GM19240 (cell line): Measurements from ENCODE around the gene IQCH.

Experiments used
- DNase-seq: peaks from one replicate; pipeline ENCODE4 v3.0.0; 2011; ENCODE audit warnings: low spot score; ENCODE audit not compliant: insufficient read length

IQCH gene

DNA sequence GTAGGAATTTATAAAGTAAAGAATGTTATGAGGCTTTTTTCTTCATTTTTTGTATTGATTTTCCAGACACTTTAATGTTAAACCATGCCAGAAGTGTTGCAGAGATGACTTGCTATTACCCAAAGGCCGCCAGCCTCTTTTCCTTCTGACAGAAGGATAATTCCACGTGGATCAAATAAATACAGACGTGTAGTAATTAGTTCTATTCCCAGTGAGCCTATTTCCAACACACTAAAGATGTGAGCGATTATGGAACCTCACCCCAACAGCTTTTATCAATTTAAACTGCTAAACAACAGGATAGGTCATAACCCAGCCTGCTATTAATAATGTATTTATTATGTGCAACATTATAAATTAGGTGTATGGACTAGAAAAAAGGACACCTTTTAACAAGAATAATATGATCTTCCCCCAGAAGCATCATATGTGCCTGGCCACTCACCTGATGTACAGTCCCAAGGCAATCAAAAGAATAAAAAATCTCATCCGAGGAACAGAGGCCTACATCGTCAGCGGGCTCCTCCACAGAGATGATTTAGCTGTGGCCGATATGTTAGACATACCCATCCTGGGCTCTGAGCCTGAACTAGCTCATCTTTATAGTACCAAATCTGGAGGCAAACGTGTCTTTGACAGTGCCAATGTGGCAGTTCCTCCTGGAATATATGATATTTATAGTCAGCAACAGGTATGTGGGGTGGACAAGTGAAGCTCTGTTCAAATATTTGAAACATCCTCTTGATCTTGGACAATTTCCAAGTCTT is 140.5 kb downstream of the IQCH start:
- DNase-seq: no peak

- DNase-seq: no peak
These were observed 141.5 kb downstream of the IQCH start for GRCh38 chr15:67396114-67396513.

DNA sequence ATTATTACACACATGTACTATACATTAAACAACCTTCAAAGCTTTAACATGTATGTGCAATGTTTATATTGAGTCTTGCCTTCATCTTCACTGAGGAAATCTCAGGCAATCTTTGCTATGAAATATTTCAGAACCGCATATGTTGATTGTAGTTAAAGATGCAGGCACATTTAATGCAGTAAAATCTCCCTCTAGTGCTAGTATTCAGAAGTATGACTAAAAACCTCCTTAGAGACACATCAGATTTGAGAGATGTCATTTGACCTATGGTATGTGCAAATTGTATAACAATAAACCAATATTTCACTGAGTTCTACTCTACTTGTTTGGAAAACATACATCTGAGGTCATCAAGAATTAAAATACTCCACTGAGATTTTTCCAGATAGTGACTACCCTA is 142.6 kb downstream of the IQCH start:
- no peak for DNase-seq

- no peak for DNase-seq
These were observed 145.3 kb downstream of the IQCH start for GRCh38 chr15:67399925-67400324.

- no peak for DNase-seq
These were observed 146.3 kb downstream of the IQCH start for GRCh38 chr15:67400890-67401289.

DNA sequence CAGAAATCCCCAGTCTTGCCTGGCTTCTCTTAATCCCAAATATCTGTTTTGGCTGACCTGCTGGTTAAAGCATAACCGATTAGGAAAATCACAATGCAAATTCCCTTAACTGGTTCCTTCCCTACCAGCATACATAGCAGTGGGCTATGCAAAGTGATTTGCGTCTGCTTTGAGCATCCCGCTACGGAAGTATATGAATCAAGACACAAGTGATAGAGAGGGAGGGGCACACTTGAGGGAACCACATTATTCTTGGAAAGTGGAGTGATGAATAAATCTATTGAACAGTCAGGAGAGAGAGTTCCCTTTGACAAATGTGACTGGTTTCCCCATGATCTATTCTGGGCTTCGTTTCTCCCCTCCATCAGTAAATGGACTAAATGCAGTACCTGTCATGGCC is 146.8 kb downstream of the IQCH start:
- no peak for DNase-seq

- DNase-seq: no peak
These were observed 149.0 kb downstream of the IQCH start for GRCh38 chr15:67403428-67404154.

DNA sequence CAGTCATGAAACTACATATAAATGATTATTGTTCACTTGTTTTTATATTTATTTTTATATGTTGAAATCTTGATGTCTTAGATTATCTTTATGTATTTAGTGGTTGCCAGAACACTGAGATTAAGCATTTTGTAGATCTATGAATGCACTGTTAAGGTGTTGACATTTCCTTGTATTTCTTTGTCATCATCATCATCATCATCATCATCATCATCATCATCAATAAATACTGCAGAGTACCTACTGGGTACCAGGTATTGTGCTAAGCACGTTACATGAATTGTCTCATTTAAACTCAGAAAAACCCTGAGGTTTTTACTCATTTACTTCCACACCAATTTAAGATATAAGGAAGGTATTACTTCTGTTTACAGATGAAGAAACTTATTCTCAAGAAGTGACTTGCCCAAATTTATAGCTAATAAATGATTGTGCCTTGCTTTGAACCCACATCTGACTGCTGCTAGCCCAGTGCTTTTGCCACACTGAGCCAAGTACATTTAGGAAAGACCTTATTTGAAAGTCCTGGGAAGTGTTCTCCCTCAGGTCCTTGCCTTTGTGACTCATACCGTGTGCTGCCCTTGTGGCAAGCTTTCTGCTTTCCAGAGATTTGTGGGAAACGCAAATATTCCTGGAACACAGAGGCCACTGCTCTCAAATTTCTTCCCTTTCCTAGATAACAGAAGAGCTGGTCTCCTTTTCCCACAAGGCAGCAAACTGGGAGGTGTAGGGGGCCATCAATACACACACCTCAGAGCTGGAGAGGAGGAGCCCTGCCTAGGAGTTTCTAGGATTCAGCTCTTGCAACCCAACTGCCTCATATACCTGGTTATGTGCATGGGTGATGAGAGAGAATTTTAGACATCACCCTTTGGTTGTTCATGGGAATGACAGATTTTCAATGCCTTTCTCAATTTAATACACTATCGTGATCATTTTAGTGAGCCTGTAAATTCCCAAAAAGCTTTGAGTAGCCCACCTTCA is 150.9 kb downstream of the IQCH start:
- no peak for DNase-seq

- no peak for DNase-seq
These were observed 151.8 kb downstream of the IQCH start for GRCh38 chr15:67406257-67406861.

DNA sequence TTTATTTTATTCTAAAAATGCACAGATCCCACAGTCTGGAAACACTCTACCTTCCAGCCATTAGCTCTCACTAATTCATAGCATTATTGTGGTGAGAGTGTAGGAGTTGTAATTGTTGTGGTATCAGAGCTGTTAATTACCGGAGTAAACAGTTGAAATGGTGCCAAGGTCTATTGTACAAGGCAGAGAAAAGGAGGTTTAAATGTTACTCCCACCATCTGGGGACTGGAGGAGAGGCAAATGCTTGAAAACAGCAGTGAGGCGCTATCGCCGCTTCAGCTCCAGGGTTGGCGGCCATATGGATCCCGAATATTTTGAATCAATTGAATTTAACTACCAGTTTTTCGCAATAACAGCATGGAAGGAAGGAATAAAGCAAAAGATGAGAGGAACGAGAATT is 153.2 kb downstream of the IQCH start:
- no peak for DNase-seq

- no peak for DNase-seq
These were observed 154.6 kb downstream of the IQCH start for GRCh38 chr15:67409175-67409574.

GRCh38 chr15:67411486-67411885 is 156.9 kb downstream of the IQCH start:
- no peak for DNase-seq

- no peak for DNase-seq
These were observed 159.3 kb downstream of the IQCH start for GRCh38 chr15:67413770-67414390.

DNA sequence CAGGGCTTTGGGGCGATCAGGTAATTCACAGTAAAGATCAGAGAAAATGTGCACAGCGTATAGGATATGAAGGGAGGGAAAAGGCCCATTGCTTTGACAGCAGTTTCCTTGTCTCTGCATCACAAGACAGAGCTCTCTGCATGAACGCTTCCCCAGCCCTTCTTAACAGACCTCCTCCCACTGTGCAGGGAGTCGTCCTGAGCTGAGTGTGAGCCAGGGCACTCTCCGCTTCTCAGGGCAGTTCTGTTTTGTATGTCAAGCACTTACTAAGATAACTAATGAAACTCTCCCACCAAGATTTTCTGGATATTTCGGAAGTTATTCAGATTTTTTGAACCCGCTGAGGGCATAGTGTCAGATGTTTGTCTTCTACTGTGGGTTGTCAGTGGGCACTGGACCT is 160.6 kb downstream of the IQCH start:
- DNase-seq: no peak

- no peak for DNase-seq
These were observed 162.3 kb downstream of the IQCH start for GRCh38 chr15:67416891-67417290.

GRCh38 chr15:67419705-67420104 is 165.1 kb downstream of the IQCH start:
- DNase-seq: no peak

DNA sequence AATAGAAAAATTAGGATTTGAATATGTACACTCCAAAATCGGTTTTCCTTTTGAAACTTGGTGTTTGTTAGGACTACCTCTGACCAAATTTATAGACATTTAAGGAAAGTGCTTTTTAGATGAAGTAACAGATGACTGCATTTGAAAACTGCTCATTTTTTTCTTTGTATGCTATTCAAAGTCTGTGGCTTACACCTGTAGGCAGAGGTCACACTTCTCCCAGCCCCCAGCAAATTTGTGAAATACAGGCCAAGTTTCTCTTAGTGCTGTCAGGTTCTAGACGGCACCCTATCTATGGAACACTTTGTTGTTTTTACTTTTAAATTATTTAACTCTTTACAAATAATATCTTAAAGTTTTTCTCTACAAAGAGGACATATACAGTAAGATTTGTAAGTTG is 165.6 kb downstream of the IQCH start:
- DNase-seq: no peak

- DNase-seq: no peak
These were observed 166.5 kb downstream of the IQCH start for GRCh38 chr15:67421105-67421504.

- DNase-seq: no peak
These were observed 167.7 kb downstream of the IQCH start for GRCh38 chr15:67422296-67422695.

DNA sequence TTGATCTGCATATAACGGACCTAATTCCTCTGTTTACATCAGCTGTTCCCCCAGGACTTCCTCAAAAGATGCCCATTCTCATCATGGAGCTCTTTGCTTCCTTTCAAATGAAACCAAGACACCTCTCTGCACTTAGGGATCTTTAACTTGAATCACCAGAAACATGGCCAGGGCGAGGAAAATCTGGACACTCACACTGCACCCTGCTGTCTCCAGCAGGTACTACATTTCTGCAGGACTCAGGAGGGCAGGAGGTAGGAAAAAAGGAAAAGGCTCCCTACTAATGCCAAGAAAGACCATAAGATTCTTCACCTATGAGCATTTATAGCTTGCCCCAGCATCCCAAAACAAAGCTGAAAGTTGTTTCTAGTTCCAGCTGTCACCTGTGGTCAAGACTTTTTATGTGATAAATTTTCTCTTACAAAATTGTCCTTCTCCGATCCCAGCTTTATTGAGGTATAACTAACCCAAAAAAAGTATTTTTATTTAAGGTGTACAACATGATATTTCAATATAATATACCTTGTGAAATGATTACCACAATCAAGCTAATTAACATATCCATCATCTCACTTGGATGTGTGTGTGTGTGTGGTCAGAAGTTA is 179.0 kb downstream of the IQCH start:
- DNase-seq: peak; percentile 33
